Neuronal stem cell (in vitro differentiated cells): ENCODE data around the gene GRIK4.

Source experiments
- DNase-seq: peaks from one replicate; pipeline ENCODE4 v3.0.0-alpha.2; 2013; ENCODE audit warnings: low spot score
- H2AFZ ChIP-seq: one replicate; pipeline ENCODE4 v1.6.1; 2013; ENCODE audit warnings: mild to moderate bottlenecking, low read length, inconsistent platforms
- H2AK5ac ChIP-seq: 2 replicates; pipeline ENCODE4 v1.6.1; 2013; ENCODE audit warnings: low read depth, mild to moderate bottlenecking, inconsistent platforms, low read length, moderate library complexity, mixed read lengths
- H2BK120ac ChIP-seq: 2 replicates; pipeline ENCODE4 v1.6.1; 2013; ENCODE audit warnings: low read depth, mild to moderate bottlenecking, inconsistent platforms, low read length, moderate library complexity, mixed read lengths
- H2BK12ac ChIP-seq: one replicate; pipeline ENCODE4 v1.6.1; 2013; ENCODE audit warnings: low read length, inconsistent platforms
- H2BK15ac ChIP-seq: 2 replicates; pipeline ENCODE4 v1.6.1; 2013; ENCODE audit warnings: mild to moderate bottlenecking, low read length, inconsistent platforms, mixed read lengths
- H2BK5ac ChIP-seq: one replicate; pipeline ENCODE4 v1.6.1; 2013; ENCODE audit warnings: inconsistent platforms, mild to moderate bottlenecking, low read length, moderate library complexity
- H3K14ac ChIP-seq: one replicate; pipeline ENCODE4 v1.6.1; 2013; ENCODE audit warnings: low read length, inconsistent platforms
- H3K18ac ChIP-seq: 2 replicates; pipeline ENCODE4 v1.6.1; 2013; ENCODE audit warnings: low read length, inconsistent platforms
- H3K23ac ChIP-seq: 2 replicates; pipeline ENCODE4 v1.6.1; 2013; ENCODE audit warnings: low read depth, mild to moderate bottlenecking, mixed read lengths, low read length, inconsistent platforms; ENCODE audit not compliant: poor library complexity
- H3K27ac ChIP-seq: replicated peaks from 3 replicates; pipeline ENCODE4 v1.5.1; 2013; ENCODE audit warnings: low read length, inconsistent platforms
- H3K27me3 ChIP-seq, 3 experiments: 2 replicates each; pipeline ENCODE4 v1.6.1; 2013; ENCODE audit warnings: low read length in 3 of 3, mild to moderate bottlenecking in 2 of 3, inconsistent platforms in 1 of 3, low read depth in 1 of 3, mixed read lengths in 1 of 3, moderate library complexity in 1 of 3; ENCODE audit not compliant: control insufficient read depth in 3 of 3, insufficient read depth in 3 of 3
- H3K36me3 ChIP-seq, 2 donors: replicated peaks in 1 of 2; 2 replicates each; pipeline ENCODE4 v1.6.1; 2013; ENCODE audit warnings: low read length in 2 of 2; ENCODE audit not compliant: control insufficient read depth in 2 of 2, insufficient read depth in 2 of 2
- H3K4ac ChIP-seq: 2 replicates; pipeline ENCODE4 v1.6.1; 2013; ENCODE audit warnings: inconsistent platforms, mild to moderate bottlenecking, low read length, moderate library complexity
- H3K4me1 ChIP-seq, 2 donors: 1 replicate in 1 of 2; 2 replicates in 1 of 2; pipeline ENCODE4 v1.6.1; 2013; ENCODE audit warnings: low read length in 2 of 2, low read depth in 1 of 2; ENCODE audit not compliant: control insufficient read depth in 2 of 2, insufficient read depth in 1 of 2
- H3K4me2 ChIP-seq: one replicate; pipeline ENCODE4 v1.6.1; 2013; ENCODE audit warnings: mild to moderate bottlenecking, low read length, inconsistent platforms; ENCODE audit not compliant: insufficient read depth, poor library complexity, severe bottlenecking
- H3K4me3 ChIP-seq, 2 donors: 2 replicates each; pipeline ENCODE4 v1.5.1; 2013; ENCODE audit warnings: low read length in 2 of 2, mild to moderate bottlenecking in 2 of 2, inconsistent platforms in 1 of 2, moderate library complexity in 1 of 2
- H3K79me1 ChIP-seq: one replicate; pipeline ENCODE4 v1.6.1; 2013; ENCODE audit warnings: low read depth, mild to moderate bottlenecking, inconsistent platforms, low read length, moderate library complexity
- H3K9ac ChIP-seq: one replicate; pipeline ENCODE4 v1.6.1; 2013; ENCODE audit warnings: mild to moderate bottlenecking, low read depth, low read length, inconsistent platforms; ENCODE audit not compliant: poor library complexity
- H3K9me3 ChIP-seq, 2 donors: replicated peaks in 1 of 2; 2 replicates each; pipeline versions ENCODE3 to v1.6.1; 2013; ENCODE audit warnings: low read length in 2 of 2, mild to moderate bottlenecking in 2 of 2, inconsistent platforms in 1 of 2, low read depth in 1 of 2, mixed read lengths in 1 of 2, moderate library complexity in 1 of 2; ENCODE audit not compliant: control insufficient read depth in 2 of 2, insufficient read depth in 1 of 2
- H4K8ac ChIP-seq: one replicate; pipeline ENCODE4 v1.6.1; 2013; ENCODE audit warnings: low read depth, mild to moderate bottlenecking, inconsistent platforms, low read length, moderate library complexity
- H4K91ac ChIP-seq: one replicate; pipeline ENCODE4 v1.6.1; 2013; ENCODE audit warnings: low read length, low read depth, mild to moderate bottlenecking, inconsistent platforms; ENCODE audit not compliant: poor library complexity
- WGBS, 2 donors: extraction: QIAGEN DNeasy Blood & Tissue Kit; methylation state at CpG; one replicate each; pipeline ENCODE4 v1.1.7; 2013; ENCODE audit warnings: missing lambda C conversion rate in 2 of 2, mixed read lengths in 1 of 2; ENCODE audit not compliant: insufficient read length in 2 of 2, insufficient replicate concordance in 1 of 2; ENCODE audit errors: extremely low coverage in 2 of 2; 5-methylcytosine and 5-hydroxymethylcytosine counted together

Gene GRIK4

GRCh38 chr11:120663142-120663541, 151.6 kb downstream of the GRIK4 start:
- Histone ChIP-seq H3K4me2 (no peak overlapping the region), H3K79me1 (no peaks in the 10 kb centered on the region), H3K9me3 (peaks cover 0 to 2% of the 10 kb centered on the region in 2 donors), H2AK5ac (no peak overlapping the region), H3K27me3 (no peaks in the 10 kb centered on the region), H3K23ac (no peak overlapping the region), H3K4me3 (no peak overlapping the region), H2BK120ac (no peak overlapping the region), H2BK12ac (no peak overlapping the region), H2BK5ac (no peak overlapping the region), H4K8ac (no peak overlapping the region), H4K91ac (no peak overlapping the region), H3K14ac (no peak overlapping the region), H2BK15ac (no peak overlapping the region), H3K36me3 (no peaks in the 10 kb centered on the region), H3K9ac (no peak overlapping the region), H3K18ac (no peak overlapping the region), H3K4ac (no peak overlapping the region), H3K4me1 (peaks cover 3 to 7% of the 10 kb centered on the region in 2 donors), H2AFZ (no peak overlapping the region), H3K27ac (no peak overlapping the region)
- no CpG with 5 or more reads among the region's 2 CpGs for WGBS, 2 donors
- DNase-seq: no peak

GRCh38 chr11:120666121-120666639, 154.6 kb downstream of the GRIK4 start:
- H3K36me3 ChIP-seq: no peaks in the 10 kb centered on the region
- H2BK12ac ChIP-seq: no peak overlapping the region
- H3K27ac ChIP-seq: no peak overlapping the region
- no peaks in the 10 kb centered on the region for H3K79me1 ChIP-seq
- no peak overlapping the region for H3K23ac ChIP-seq
- H3K4ac ChIP-seq: no peak overlapping the region
- H3K4me3 ChIP-seq: no peak overlapping the region
- DNase-seq: no peak
- H2BK5ac ChIP-seq: no peak overlapping the region
- H3K14ac ChIP-seq: no peak overlapping the region
- H4K8ac ChIP-seq: no peak overlapping the region
- no peak overlapping the region for H4K91ac ChIP-seq
- H3K4me1 ChIP-seq: peaks cover 3 to 7% of the 10 kb centered on the region in 2 donors
- no peaks in the 10 kb centered on the region for H3K27me3 ChIP-seq
- H3K9ac ChIP-seq: no peak overlapping the region
- H3K18ac ChIP-seq: no peak overlapping the region
- no peak overlapping the region for H2AK5ac ChIP-seq
- no peak overlapping the region for H2BK120ac ChIP-seq
- no CpG with 5 or more reads among the region's 10 CpGs for WGBS, 2 donors
- H2AFZ ChIP-seq: no peak overlapping the region
- H3K4me2 ChIP-seq: no peak overlapping the region
- H3K9me3 ChIP-seq: no peaks in the 10 kb centered on the region
- no peak overlapping the region for H2BK15ac ChIP-seq

GRCh38 chr11:120667281-120667680, 155.7 kb downstream of the GRIK4 start:
- Histone ChIP-seq H3K27me3 (no peaks in the 10 kb centered on the region), H2BK5ac (no peak overlapping the region), H3K9me3 (no peaks in the 10 kb centered on the region), H2AK5ac (peak overlapping the region; percentile 3), H3K4me1 (peaks cover 3% of the 10 kb centered on the region in 2 donors), H3K4me2 (no peak overlapping the region), H3K36me3 (no peaks in the 10 kb centered on the region), H2BK12ac (no peak overlapping the region), H3K27ac (no peak overlapping the region), H4K8ac (no peak overlapping the region), H3K9ac (no peak overlapping the region), H3K4me3 (no peak overlapping the region), H3K18ac (peak overlapping the region; percentile 6), H2BK15ac (no peak overlapping the region), H3K4ac (no peak overlapping the region), H2AFZ (no peak overlapping the region), H4K91ac (no peak overlapping the region), H3K79me1 (no peaks in the 10 kb centered on the region), H3K23ac (peak overlapping the region; percentile 7), H2BK120ac (no peak overlapping the region), H3K14ac (no peak overlapping the region)
- WGBS, 2 donors: no CpG with 5 or more reads among the region's 14 CpGs
- no peak for DNase-seq

GRCh38 chr11:120667934-120668333, 156.4 kb downstream of the GRIK4 start:
- Histone ChIP-seq H3K4me1 (peaks cover 0 to 3% of the 10 kb centered on the region in 2 donors), H3K4me3 (no peak overlapping the region), H4K91ac (no peak overlapping the region), H3K36me3 (no peaks in the 10 kb centered on the region), H4K8ac (no peak overlapping the region), H3K14ac (no peak overlapping the region), H2BK120ac (no peak overlapping the region), H2BK15ac (no peak overlapping the region), H2BK12ac (no peak overlapping the region), H3K4me2 (no peak overlapping the region), H3K18ac (no peak overlapping the region), H3K79me1 (no peaks in the 10 kb centered on the region), H3K27me3 (no peaks in the 10 kb centered on the region), H3K23ac (no peak overlapping the region), H2AFZ (no peak overlapping the region), H2AK5ac (no peak overlapping the region), H3K4ac (no peak overlapping the region), H3K27ac (no peak overlapping the region), H3K9me3 (no peaks in the 10 kb centered on the region), H3K9ac (no peak overlapping the region), H2BK5ac (no peak overlapping the region)
- WGBS, 2 donors: no CpG with 5 or more reads among the region's 1 CpG
- DNase-seq: no peak
